NOMO-1 treated with dmso at 0.1 percent for 144 hours (cell line): ENCODE measurements around the gene PLBD2.
"Not testable (repeated sequence)": the region's sequence is repeated elsewhere in the genome, so short reads cannot be mapped to it uniquely, and the experiment has no call there.

Experiments
- DNase-seq: peaks from one replicate; lab custom pipeline; 2025; ENCODE audit not compliant: unreplicated experiment; lab: John Stamatoyannopoulos, UW

Gene PLBD2

DNA sequence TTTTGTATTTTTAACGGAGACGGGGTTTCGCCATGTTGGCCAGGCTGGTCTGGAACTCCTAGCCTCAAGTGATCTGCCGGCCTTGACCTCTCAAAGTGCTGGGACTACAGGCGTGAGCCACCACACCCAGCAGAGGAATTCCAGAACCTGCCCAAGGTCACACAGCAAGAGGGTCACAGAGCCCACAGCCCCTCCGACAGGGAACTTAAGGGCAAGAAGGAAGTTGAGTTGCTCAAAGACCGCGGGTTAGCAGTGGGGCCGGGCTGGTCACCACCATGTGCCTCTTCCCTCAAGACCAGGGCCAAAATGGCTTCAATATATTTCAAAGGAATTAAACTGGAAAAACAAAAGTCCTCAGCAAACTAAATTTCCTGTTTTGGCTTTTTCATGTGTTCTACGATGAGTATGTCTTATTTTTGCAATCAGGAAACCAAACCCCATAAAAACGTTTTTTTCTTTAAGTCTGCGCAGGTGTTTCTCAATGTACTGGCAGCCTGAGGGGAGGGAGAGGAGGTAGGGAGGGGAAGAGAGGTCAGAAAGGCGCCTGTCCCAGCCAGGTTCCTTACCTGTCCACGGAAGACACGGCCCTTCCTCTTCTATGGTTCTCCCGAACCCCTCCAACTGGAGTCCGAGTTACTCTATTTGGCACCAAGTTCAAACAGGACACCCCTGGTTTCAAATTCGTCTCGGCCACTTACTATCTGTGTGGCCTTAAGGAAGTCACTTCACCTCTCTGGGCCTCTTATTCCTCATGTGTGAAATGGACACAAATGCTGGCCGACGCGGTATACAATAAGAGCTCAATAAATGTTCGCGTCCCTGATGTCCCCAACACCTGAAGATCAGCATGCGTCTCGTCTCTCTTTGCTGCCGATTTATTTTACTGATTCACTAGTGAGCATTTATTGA, 24.3 kb upstream of the PLBD2 start:
- peak; percentile 75 for DNase-seq

DNA sequence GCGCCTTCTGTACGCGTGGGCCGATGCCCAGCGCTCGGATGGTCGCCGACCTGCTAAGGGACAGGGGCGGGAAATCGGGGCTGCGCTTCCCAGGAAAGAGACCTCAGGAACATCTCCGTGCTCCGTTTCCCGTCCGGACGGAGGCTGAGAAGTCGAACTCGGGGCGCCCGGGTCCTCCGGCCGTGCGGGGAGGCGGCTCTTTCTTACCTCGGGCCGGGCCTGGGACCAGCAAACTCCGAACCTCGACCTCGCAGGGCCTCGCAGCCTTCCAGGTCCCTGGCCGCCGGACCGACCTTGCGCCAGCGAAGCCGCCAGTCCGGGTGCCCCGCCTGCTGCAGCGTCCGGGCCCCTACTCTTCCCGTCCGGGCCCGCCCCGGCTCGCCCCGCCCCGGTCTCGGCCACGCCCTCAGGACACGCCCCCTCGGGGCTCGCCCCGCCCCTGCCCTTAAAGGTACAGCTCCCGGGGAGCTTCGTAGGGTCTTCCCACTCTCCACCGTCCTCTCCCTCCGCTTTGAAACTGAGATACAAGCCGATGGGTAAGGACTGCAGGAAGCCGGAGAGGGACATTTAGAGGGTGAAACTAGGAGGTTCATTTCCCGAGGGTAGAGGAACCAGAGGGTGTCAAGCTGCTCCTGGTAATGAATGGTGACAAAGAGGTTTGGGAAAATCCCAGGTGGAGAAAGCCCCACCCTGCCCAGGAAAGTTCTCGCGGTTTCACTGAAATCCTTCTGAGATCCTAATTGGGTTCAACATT, 23.4 kb upstream of the PLBD2 start, which contains the start of gene SLC8B1:
SLC8B1 (minus strand) TSS at position 324 of the 754 bp plus-strand sequence. CDS start 2,231 bp downstream, outside the sequence.
- peak; percentile 75 for DNase-seq

DNA sequence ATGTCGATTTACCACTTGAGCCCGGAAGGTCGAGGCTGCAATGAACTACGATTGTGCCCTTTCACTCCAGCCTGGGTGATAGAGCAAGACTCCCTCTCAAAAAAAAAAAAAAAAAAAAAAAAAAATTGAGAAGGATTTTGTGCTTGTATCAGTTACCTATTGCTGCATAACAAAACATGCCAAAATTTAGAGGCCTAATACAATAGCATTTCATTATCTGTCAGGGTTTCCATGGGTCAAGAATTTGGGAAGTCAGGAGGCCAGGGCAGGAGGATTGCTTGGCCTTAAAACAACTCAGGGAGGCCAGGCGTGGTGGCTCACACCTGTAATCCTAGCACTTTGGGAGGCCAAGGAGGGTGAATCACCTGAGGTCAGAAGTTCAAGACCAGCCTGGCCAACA, 18.8 kb upstream of the PLBD2 start:
- DNase-seq = no peak

DNA sequence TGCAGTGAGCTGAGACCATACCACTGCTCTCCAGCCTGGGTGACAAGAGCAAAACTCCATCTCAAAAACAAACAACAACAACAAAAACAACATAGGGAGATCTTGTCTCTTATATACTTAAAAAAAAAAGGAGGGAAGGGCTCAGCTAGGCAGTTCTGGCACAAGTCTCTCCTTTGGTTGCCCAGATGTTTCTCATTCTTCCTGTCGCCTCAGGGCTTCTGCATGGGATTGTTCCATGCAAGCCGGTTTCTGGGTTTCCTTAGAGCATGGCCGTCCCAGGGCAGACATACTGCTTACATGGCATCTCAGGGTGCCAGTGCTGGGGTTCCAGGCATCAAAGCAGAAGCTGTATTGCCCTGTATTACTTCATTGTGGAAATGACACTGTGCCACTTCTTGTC, 18.3 kb upstream of the PLBD2 start:
- no peak for DNase-seq

DNA sequence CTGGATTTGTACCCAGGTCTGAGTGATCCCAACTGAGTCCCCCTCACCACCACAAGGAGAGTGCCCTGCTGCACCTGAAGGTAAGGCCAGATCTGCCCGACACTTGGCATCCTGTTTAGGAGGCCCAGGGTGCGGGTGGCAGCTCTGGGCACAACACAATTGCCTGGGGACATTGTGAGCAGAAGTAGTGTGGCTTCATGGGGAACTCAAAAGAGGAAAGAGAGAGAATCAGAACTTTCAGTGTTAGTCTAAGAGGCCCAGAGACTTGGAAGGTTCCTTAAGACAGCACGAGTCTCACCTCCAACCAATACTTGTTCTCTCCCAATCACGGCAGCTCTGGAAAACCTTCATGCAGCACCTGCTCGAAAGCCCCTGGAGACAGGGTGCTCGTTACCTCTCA, 16.9 kb upstream of the PLBD2 start:
- no peak for DNase-seq

DNA sequence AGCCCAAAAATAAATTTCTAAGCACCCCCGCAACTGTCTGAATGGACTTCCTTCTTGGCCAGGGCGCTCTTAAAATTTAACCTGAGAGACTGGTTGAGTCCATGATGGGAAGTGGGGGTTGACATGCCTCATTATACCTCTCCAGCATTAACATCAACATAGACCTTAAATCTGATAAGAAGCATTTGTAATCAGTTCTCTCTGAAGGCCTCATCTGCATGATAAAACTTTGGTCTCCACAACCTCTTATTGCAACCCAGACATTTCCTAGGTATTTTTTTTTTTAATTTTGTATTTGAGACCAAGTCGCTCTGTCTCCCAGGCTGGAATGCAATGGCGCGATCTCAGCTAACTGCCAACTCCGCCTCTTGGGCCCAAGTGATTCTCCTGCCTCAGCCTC, 13.1 kb upstream of the PLBD2 start:
- no peak for DNase-seq

DNA sequence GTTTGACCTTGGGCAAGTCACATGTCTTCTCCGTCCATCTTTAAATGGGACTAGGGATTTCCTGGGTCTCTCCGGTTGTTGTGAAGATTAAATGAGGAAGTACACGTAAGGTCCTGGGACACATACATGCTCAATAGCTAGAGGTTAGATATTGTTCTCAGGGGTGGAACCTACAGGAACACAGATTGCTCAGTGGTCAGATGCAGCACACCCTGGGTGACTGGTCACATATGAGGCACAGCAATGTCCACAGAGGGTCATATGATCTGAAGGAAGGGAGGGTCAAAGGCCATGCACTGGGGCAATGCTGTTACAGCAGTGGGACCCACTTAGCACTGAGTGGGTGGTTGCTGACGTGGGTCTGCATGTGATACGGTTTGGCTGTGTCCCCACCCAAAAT, 12.0 kb upstream of the PLBD2 start:
- no peak for DNase-seq

DNA sequence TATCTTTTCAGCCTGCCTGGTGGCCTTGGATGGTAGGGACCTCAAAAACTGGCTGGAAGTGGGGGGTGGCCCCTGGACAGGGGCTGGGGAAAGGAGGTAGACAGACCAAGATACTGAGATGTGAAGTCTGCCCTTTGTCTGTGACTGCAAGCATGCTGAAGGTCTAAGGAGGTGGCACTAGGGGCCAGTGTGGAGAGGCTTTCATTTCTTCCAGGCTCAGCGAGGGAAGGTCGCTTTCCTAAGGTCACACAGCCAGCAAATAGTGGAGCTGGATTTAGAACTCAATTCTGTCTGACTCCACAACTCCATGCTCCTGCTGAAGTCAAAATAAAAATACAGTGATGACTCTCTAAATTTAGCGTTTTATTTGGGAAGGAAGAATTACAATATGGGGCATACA, 11.3 kb upstream of the PLBD2 start:
- no peak for DNase-seq

DNA sequence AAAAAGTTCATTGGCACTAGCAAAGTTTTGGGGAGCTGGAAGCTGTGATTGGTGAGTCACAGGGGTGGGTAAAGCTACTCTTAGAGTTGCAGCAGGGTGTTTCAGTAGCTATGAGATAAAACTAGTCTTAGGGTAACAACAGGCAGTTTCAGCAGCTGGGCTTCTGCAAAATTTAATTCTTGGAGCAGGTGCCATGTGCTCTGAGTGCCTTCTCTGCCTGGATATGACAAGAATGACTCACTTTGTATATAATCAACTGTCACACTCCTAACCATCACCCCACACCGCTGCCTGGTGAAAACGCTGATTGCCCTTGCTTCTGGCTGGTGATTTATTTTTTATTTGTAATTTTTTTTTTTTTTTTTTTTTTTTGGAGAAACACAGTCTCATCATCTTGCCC, 10.5 kb upstream of the PLBD2 start:
- no peak for DNase-seq

DNA sequence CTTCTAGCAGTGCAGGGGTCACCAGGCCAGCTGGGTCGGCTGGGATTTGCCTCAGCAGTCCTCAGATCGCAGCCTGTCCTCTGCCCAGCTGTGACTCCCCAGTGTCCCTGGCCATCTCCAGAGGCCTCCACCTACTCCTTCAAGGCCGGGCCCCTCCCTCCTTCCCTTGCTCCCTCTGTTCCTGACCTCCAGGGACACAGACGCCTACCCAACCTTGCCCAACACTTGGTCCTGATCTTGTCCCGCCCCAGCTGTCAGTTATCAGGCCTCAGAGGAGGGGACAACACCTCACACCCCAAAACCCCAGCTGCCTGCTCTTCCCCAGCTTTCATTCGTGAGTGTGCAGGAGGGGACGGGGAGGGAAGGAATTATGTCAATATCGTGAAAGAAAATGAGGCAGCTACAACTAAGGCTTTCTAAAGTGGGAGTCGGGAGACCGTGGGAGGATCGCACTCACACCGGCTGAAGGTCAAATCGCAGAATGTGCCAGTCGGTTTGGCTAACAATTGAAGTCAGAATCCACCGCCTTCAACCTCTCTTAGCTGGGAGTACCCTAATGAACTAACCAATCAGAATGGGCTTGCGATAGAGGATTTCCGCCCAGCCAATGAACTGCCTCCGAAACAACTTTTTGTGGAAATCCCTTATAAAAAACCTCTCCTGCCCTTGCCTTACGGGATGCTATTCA, 9.4 kb upstream of the PLBD2 start:
- DNase-seq = no peak

DNA sequence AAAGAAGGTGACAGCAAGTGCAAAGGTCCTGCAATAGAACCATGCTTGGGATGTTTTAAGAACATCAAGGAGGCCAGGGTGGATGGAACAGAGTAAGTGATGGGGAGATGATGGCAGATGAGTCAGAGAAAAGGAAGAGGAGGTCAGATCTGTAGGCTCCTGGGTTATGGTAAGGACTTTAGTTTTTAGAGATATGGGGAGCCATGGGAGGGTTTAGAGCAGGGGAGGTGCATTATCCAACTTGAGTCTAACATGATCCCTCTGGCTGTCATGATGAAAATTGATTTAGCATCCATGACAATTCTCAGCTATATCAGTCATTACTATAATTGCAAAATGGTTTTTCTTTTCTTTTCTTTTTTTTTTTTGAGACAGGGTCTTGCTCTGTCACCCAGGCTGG, 7.3 kb upstream of the PLBD2 start:
- DNase-seq = no peak

DNA sequence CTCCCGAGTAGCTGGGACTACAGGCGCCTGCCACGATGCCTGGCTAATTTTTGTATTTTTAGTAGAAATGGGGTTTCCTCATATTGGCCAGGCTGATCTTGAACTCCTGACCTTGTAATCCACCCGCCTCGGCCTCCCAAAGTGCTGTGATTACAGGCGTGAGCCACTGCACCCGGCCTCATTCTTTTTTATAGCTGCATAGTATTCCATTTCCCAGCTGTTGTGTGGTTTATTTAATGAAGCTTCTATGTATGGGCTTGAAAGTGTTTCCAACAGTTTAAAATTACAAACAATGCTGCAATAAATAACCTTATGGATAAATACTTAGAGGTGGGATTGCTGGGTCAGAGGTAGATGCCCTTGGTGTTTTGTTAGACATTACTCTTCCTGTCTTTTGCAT, 4.2 kb upstream of the PLBD2 start:
- not testable (repeated sequence) for DNase-seq

DNA sequence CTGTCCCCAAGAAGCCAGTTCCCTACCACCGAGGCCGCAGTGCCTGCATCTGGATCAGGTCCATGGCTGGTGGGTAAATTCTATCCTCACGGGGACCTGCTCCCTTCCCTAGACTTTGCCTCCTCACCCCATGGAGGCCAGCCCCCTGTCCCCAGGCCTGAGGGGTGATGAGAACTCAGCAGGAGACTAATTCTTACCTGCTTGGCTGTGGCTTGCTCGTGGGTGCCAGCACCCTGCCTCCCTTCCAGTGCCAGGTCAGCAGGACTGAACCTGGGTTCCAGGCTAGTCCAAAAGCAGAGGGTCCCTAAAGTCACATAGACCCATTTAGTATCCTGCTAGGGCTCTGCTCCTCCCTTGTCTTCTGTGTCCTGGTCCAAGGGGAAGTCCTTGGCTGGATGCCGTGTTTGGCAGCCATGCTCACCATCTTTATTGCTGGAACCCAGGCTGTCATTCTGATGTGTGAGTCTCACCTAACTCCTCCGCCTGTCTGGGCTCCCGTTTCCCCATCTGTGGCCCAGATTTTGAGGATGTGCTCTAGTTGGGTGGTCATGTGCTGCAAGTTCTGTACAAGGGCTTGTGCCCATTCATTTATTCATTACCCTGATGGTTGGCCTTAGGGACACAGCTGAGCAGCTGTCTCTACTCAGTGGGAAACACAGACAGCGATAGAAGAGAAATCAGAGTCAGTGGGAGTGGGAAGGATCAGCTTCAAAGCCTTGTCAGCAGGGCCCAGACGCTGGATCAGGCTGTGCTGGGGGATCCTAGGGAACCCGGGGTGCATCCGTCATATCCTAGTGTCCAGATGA, 949 bp downstream of the PLBD2 start:
- DNase-seq = no peak

DNA sequence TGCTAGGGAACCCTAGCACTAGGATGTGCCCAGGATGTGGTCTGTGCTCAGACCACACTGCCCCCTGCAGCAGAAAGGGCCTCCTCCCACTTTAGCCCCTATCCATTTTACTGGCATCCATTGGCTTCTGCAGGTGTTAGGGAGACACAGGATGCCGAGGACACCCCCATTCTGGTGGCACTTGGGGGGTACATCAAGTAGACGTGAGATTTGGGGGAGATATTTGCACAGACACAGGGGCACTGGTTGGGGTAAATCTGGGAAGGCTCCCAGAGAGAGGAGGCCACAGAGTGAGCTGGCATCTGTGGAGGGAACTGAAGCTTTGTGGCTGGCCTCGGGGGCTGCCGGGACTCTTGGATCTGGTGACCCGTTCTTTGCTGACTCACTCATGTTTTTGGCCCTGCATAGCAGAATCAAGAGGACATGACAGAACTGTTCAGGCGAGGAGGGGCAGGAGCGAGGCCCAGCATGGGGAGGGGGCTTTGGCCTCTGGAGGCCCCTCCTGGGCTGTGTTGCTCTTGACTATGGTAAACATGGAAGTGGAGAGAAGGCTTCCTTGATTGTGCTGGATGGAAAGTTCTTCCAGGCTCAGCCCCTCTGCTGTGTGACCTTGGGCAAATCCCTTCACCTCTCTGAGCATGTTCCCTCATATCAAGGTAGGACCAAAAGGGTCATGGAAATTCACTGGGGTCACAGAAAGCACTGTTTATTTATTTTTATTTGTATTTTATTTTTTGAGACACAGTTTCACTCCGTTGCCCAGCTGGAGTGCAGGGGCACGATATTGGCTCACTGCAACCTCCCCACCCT, 1.8 kb downstream of the PLBD2 start:
- DNase-seq = no peak

DNA sequence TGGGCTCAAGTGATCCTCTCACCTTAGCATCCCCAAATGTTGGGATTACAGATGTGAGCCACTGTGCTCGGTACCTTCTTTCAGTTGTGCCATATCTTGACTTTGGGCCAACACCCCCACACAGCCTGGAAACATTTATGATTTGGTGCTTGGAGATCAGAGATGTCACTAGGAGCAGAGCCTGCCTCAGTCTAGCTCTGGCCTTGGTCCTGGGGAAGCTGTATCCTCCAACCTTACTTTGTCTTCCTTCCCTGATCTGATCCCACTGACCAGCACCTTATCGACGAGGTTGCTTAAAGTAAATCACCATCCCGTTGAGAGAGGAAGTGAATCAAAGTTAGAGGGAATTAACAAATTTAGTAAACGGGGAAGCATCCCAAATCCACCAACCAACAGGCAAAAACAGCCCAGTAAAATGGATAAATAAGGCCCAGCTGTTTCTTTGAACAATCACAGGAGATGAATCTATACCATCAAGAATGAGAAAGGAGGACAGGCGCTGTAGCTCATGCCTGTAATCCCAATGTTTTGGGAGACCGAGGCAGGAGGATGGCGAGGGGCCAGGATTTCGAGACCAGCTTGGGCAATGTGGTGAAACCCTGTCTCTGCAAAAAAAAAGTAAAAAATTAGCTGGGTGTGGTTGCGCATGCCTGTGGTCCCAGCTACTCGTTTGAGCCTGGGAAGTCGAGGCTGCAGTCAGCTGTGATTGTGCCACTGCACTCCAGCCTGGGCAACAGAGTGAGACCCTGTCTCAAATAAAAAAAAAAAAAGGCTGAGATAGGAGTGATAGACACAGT, 3.4 kb downstream of the PLBD2 start:
- DNase-seq = no peak

DNA sequence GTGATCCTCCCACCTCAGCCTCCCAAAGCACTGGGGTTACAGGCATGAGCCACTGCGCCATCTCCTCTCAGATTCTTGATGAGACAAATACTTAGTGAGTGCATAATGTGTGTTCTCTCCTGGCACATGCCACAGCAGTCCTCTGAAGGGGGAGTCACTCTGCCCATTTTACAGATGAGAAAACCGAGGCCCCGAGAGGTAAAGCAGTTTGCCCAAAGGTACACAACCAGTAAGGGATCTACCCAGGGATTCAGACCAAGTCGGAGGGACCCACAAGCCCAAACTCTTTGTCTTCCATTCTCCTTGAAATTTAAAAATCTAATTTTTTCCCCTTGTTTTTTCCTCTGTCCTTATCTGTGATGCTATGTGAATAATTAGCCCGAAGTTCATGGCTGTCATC, 6.3 kb downstream of the PLBD2 start:
- DNase-seq = no peak

DNA sequence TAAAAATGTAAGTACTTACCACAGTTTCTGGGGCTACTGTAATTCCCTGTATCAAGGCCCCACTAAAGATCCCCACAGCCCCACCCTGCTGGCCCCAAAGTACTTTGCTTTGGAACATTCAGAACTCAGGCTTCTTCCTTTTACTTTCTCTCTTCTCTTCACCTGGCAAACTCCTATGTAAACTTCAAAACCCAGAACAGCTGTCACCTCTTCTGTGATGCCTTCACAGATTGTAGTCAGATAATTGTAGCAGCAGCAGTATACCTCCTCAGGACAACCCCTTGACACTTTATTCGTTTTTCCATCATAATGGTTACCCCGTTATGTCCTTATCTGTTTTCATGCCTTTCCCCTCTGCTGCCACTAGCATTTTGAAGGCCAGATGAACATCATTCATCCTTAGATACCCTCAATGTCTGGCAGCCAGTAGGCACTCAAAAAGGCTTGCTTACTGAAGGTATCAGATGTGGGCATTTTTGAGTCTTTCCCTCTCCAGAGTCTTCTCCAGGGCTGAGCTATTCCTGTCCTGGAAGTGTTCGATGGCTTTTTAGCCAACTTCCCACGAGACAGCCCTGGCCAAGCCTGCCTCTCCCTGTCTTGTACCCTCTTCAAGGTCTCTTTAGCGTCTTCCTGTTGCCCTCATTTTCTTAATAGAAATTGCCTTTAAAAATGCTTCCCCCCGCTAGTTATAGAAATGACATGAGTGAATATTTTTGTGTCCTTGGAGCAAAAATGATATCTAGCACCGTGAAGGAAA, 7.4 kb downstream of the PLBD2 start:
- no peak for DNase-seq

DNA sequence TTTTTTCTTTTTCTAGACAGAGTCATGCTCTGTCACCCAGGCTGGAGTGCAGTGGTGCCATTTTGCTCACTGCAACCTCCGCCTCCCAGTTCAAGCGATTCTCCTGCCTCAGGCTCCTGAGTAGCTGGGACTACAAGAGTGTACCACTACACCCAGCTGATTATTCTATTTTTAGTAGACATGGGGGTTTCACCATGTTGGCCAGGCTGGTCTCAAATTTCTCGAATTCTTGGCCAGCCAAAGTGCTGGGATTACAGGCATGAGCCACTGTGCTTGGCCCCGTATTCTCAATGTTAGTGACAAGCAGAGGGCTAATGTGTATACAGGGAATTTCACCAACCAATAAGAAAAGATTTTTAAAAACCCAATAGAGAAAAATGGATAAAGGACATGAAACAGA, 8.4 kb downstream of the PLBD2 start:
- DNase-seq = no peak
